Measurements from ENCODE around the gene RAP1GAP2. TPM values are rescaled to one million over a fixed set of nuclear protein-coding genes. Genes with fewer than 3 reads are reported as not detected.

The RAP1GAP2 gene
- total RNA-seq, 3 donors from 2014 or later (not counting 1 experiment from before 2014, with no cell fraction given), result 274 to 418 (median 390) TPM

- peak in 1 of 2 donors; percentile 12 for DNase-seq
- TF ChIP-seq CTCF (IDR thresholded peaks at IDR 0.05), result no peak
- H3K4me3 ChIP-seq (ENCODE audit: low read length), result no peak overlapping the region
- H3K4me1 ChIP-seq (ENCODE audit: control insufficient read depth, insufficient read depth, low read length), result peaks cover 31% of the 10 kb centered on the region
- peaks cover 8% of the 10 kb centered on the region for H3K36me3 ChIP-seq (ENCODE audit: control insufficient read depth, insufficient read depth, low read length)
- intact Hi-C loops (cut with micrococcal nuclease), result loop anchor here (10.0 kb wide), 1 partner anchor 51 kb away; no protein-coding TSS in a partner anchor
- Mint-ChIP-seq H3K4me1 (peaks cover 60 to 70% of the 10 kb centered on the region in 2 donors), H3K9me3 (no peaks in the 10 kb centered on the region), H3K4me3 (peak overlapping the region; percentile 80), H3K36me3 (no peaks in the 10 kb centered on the region), H3K27me3 (ENCODE audit: low read depth in 2 of 2) (no peaks in the 10 kb centered on the region), H3K27ac (peak overlapping the region; percentile 67 to 79)
- WGBS (ENCODE audit: insufficient coverage), result 88% methylated on average over 17 of the region's 17 CpGs
- ATAC-seq, result no peak
- H3K27ac ChIP-seq (ENCODE audit: low read length), result no peak overlapping the region
- no peaks in the 10 kb centered on the region for H3K9me3 ChIP-seq (ENCODE audit: control insufficient read depth, insufficient read depth, low read length)
- no peaks in the 10 kb centered on the region for H3K27me3 ChIP-seq (ENCODE audit: control insufficient read depth, insufficient read depth, low read length)
Observed at GRCh38 chr17:2955931-2956582, 159.8 kb downstream of the RAP1GAP2 start.

GRCh38 chr17:2957631-2958286 is 161.5 kb downstream of the RAP1GAP2 start:
- ATAC-seq (no peak), DNase-seq (no peak)
- TF ChIP-seq CTCF (IDR thresholded peaks at IDR 0.05), result no peak
- Mint-ChIP-seq H3K36me3 (no peaks in the 10 kb centered on the region), H3K27ac (peak overlapping the region; percentile 46 to 52), H3K4me3 (peak overlapping the region; percentile 29), H3K9me3 (no peaks in the 10 kb centered on the region), H3K4me1 (peaks cover 51 to 61% of the 10 kb centered on the region in 2 donors), H3K27me3 (ENCODE audit: low read depth in 2 of 2) (no peaks in the 10 kb centered on the region)
- Histone ChIP-seq H3K4me1 (ENCODE audit: control insufficient read depth, insufficient read depth, low read length) (peaks cover 31% of the 10 kb centered on the region), H3K36me3 (ENCODE audit: control insufficient read depth, insufficient read depth, low read length) (peaks cover 13% of the 10 kb centered on the region), H3K27ac (ENCODE audit: low read length) (no peak overlapping the region), H3K9me3 (ENCODE audit: control insufficient read depth, insufficient read depth, low read length) (no peaks in the 10 kb centered on the region), H3K4me3 (ENCODE audit: low read length) (no peak overlapping the region), H3K27me3 (ENCODE audit: control insufficient read depth, insufficient read depth, low read length) (no peaks in the 10 kb centered on the region)
- intact Hi-C loops (cut with micrococcal nuclease), result loop anchor here (10.0 kb wide), 1 partner anchor 53 kb away; no protein-coding TSS in a partner anchor
- WGBS (ENCODE audit: insufficient coverage), result 94% methylated on average over 12 of the region's 12 CpGs

- Mint-ChIP-seq H3K4me3 (peak overlapping the region; percentile 29), H3K27ac (peak overlapping the region in 1 of 2 donors; percentile 52), H3K4me1 (peaks cover 43 to 55% of the 10 kb centered on the region in 2 donors), H3K27me3 (ENCODE audit: low read depth in 2 of 2) (no peaks in the 10 kb centered on the region), H3K36me3 (no peaks in the 10 kb centered on the region), H3K9me3 (no peaks in the 10 kb centered on the region)
- H3K4me1 ChIP-seq (ENCODE audit: control insufficient read depth, insufficient read depth, low read length), result peaks cover 31% of the 10 kb centered on the region
- H3K36me3 ChIP-seq (ENCODE audit: control insufficient read depth, insufficient read depth, low read length), result peaks cover 23% of the 10 kb centered on the region
- DNase-seq (peak in 1 of 2 donors; percentile 3), ATAC-seq (no peak)
- intact Hi-C loops (cut with micrococcal nuclease), result loop anchor here (10.0 kb wide), 1 partner anchor 54 kb away; no protein-coding TSS in a partner anchor
- 97% methylated on average over 10 of the region's 10 CpGs for WGBS (ENCODE audit: insufficient coverage)
- no peak overlapping the region for H3K4me3 ChIP-seq (ENCODE audit: low read length)
- H3K27ac ChIP-seq (ENCODE audit: low read length), result no peak overlapping the region
- no peaks in the 10 kb centered on the region for H3K27me3 ChIP-seq (ENCODE audit: control insufficient read depth, insufficient read depth, low read length)
- no peaks in the 10 kb centered on the region for H3K9me3 ChIP-seq (ENCODE audit: control insufficient read depth, insufficient read depth, low read length)
- no peak for TF ChIP-seq CTCF (IDR thresholded peaks at IDR 0.05)
Observed at GRCh38 chr17:2958706-2959222, 162.5 kb downstream of the RAP1GAP2 start.

All from natural killer cell (primary cell).